Measurements from ENCODE around the gene LYZL4. TPM values are rescaled to one million over a fixed set of nuclear protein-coding genes. Genes with fewer than 3 reads are reported as not detected.

LYZL4 gene
- total RNA-seq, 1 experiment from 2014 or later: not detected

GRCh38 chr3:42369832-42370231, 40.6 kb downstream of the LYZL4 start:
- Mint-ChIP-seq H3K4me3 (ENCODE audit: low read depth, unreplicated experiment) (no peak overlapping the region), H3K36me3 (ENCODE audit: insufficient read depth, unreplicated experiment) (no peaks in the 10 kb centered on the region), H3K27me3 (ENCODE audit: unreplicated experiment) (peaks cover 56% of the 10 kb centered on the region), H3K9me3 (ENCODE audit: low read depth, unreplicated experiment) (peaks cover 6% of the 10 kb centered on the region), H3K27ac (ENCODE audit: unreplicated experiment) (no peak overlapping the region), H3K4me1 (ENCODE audit: low read depth, unreplicated experiment) (no peaks in the 10 kb centered on the region)
- no TSS peak for BruUV-seq (replicated peaks)
- intact Hi-C loops (cut with micrococcal nuclease; ENCODE audit: unreplicated experiment): no loop called here
- no peak for DNase-seq
- TF ChIP-seq CTCF (IDR thresholded peaks at IDR 0.05; ENCODE audit: unreplicated experiment): no peak
- CTCF ChIA-PET: no interaction called here

- no peak for DNase-seq
- CTCF ChIA-PET: no interaction called here
- H3K4me3 Mint-ChIP-seq (ENCODE audit: low read depth, unreplicated experiment): no peak overlapping the region
- no peaks in the 10 kb centered on the region for H3K4me1 Mint-ChIP-seq (ENCODE audit: low read depth, unreplicated experiment)
- peaks cover 56% of the 10 kb centered on the region for H3K27me3 Mint-ChIP-seq (ENCODE audit: unreplicated experiment)
- H3K9me3 Mint-ChIP-seq (ENCODE audit: low read depth, unreplicated experiment): peaks cover 6% of the 10 kb centered on the region
- BruUV-seq (replicated peaks): no TSS peak
- H3K27ac Mint-ChIP-seq (ENCODE audit: unreplicated experiment): no peak overlapping the region
- intact Hi-C loops (cut with micrococcal nuclease; ENCODE audit: unreplicated experiment): no loop called here
- no peak for TF ChIP-seq CTCF (IDR thresholded peaks at IDR 0.05; ENCODE audit: unreplicated experiment)
- no peaks in the 10 kb centered on the region for H3K36me3 Mint-ChIP-seq (ENCODE audit: insufficient read depth, unreplicated experiment)
Observed at GRCh38 chr3:42369304-42369703, 41.1 kb downstream of the LYZL4 start.

GRCh38 chr3:42368861-42369260, 41.5 kb downstream of the LYZL4 start:
- DNase-seq: no peak
- no peaks in the 10 kb centered on the region for H3K36me3 Mint-ChIP-seq (ENCODE audit: insufficient read depth, unreplicated experiment)
- no peak overlapping the region for H3K27ac Mint-ChIP-seq (ENCODE audit: unreplicated experiment)
- peaks cover 6% of the 10 kb centered on the region for H3K9me3 Mint-ChIP-seq (ENCODE audit: low read depth, unreplicated experiment)
- no TSS peak for BruUV-seq (replicated peaks)
- H3K27me3 Mint-ChIP-seq (ENCODE audit: unreplicated experiment): peaks cover 56% of the 10 kb centered on the region
- intact Hi-C loops (cut with micrococcal nuclease; ENCODE audit: unreplicated experiment): no loop called here
- CTCF ChIA-PET: no interaction called here
- no peak overlapping the region for H3K4me3 Mint-ChIP-seq (ENCODE audit: low read depth, unreplicated experiment)
- TF ChIP-seq CTCF (IDR thresholded peaks at IDR 0.05; ENCODE audit: unreplicated experiment): no peak
- H3K4me1 Mint-ChIP-seq (ENCODE audit: low read depth, unreplicated experiment): no peaks in the 10 kb centered on the region

GRCh38 chr3:42367903-42368302, 42.5 kb downstream of the LYZL4 start:
- H3K27ac Mint-ChIP-seq (ENCODE audit: unreplicated experiment): no peak overlapping the region
- H3K36me3 Mint-ChIP-seq (ENCODE audit: insufficient read depth, unreplicated experiment): no peaks in the 10 kb centered on the region
- intact Hi-C loops (cut with micrococcal nuclease; ENCODE audit: unreplicated experiment): no loop called here
- BruUV-seq (replicated peaks): no TSS peak
- no peak overlapping the region for H3K4me3 Mint-ChIP-seq (ENCODE audit: low read depth, unreplicated experiment)
- H3K9me3 Mint-ChIP-seq (ENCODE audit: low read depth, unreplicated experiment): peaks cover 6% of the 10 kb centered on the region
- TF ChIP-seq CTCF (IDR thresholded peaks at IDR 0.05; ENCODE audit: unreplicated experiment): no peak
- CTCF ChIA-PET: no interaction called here
- no peak for DNase-seq
- no peaks in the 10 kb centered on the region for H3K4me1 Mint-ChIP-seq (ENCODE audit: low read depth, unreplicated experiment)
- H3K27me3 Mint-ChIP-seq (ENCODE audit: unreplicated experiment): peaks cover 50% of the 10 kb centered on the region

- no peaks in the 10 kb centered on the region for H3K36me3 Mint-ChIP-seq (ENCODE audit: insufficient read depth, unreplicated experiment)
- peaks cover 6% of the 10 kb centered on the region for H3K9me3 Mint-ChIP-seq (ENCODE audit: low read depth, unreplicated experiment)
- no peak overlapping the region for H3K4me3 Mint-ChIP-seq (ENCODE audit: low read depth, unreplicated experiment)
- CTCF ChIA-PET: no interaction called here
- BruUV-seq (replicated peaks): no TSS peak
- DNase-seq: no peak
- H3K4me1 Mint-ChIP-seq (ENCODE audit: low read depth, unreplicated experiment): no peaks in the 10 kb centered on the region
- H3K27me3 Mint-ChIP-seq (ENCODE audit: unreplicated experiment): peaks cover 37% of the 10 kb centered on the region
- TF ChIP-seq CTCF (IDR thresholded peaks at IDR 0.05; ENCODE audit: unreplicated experiment): no peak
- H3K27ac Mint-ChIP-seq (ENCODE audit: unreplicated experiment): no peak overlapping the region
- intact Hi-C loops (cut with micrococcal nuclease; ENCODE audit: unreplicated experiment): no loop called here
Observed at GRCh38 chr3:42366550-42366949, 43.9 kb downstream of the LYZL4 start.

All from Calu3 (cell line).